HEK293 (cell line): ENCODE results near the gene PALS2.

Source experiments
- MYNN ChIP-seq: fragments of 450-650 bp; formaldehyde crosslinking; IDR thresholded peaks from 2 replicates; pipeline ENCODE4 v1.5.1; 2016; ENCODE audit warnings: missing biosample characterization, missing genetic modification characterization, borderline replicate concordance
- SCRT2 ChIP-seq: fragments of 450-650 bp; formaldehyde crosslinking; IDR thresholded peaks from 2 replicates; pipeline ENCODE4 v1.5.1; 2016; ENCODE audit warnings: missing biosample characterization, missing genetic modification characterization
- SP3 ChIP-seq: fragments of 450-650 bp; formaldehyde crosslinking; IDR thresholded peaks from 2 replicates; pipeline ENCODE4 v1.5.1; 2016; ENCODE audit warnings: missing biosample characterization, missing genetic modification characterization
- SP7 ChIP-seq: fragments of 450-650 bp; formaldehyde crosslinking; IDR thresholded peaks from 2 replicates; pipeline ENCODE4 v1.5.1; 2016; ENCODE audit warnings: missing biosample characterization, missing genetic modification characterization
- ZBTB8A ChIP-seq: fragments of 450-650 bp; formaldehyde crosslinking; IDR thresholded peaks from 2 replicates; pipeline ENCODE4 v1.5.1; 2016; ENCODE audit warnings: missing biosample characterization, missing genetic modification characterization
- ZFP69B ChIP-seq: fragments of 450-650 bp; formaldehyde crosslinking; IDR thresholded peaks from 2 replicates; pipeline ENCODE4 v1.5.1; 2016; ENCODE audit warnings: missing biosample characterization, missing genetic modification characterization
- ZIC2 ChIP-seq: fragments of 450-650 bp; formaldehyde crosslinking; IDR thresholded peaks from 2 replicates; pipeline ENCODE4 v1.5.1; 2016; ENCODE audit warnings: missing biosample characterization, missing genetic modification characterization
- ZNF214 ChIP-seq: fragments of 450-650 bp; formaldehyde crosslinking; IDR thresholded peaks from 2 replicates; pipeline ENCODE4 v1.5.1; 2017; ENCODE audit warnings: missing biosample characterization, mild to moderate bottlenecking, missing genetic modification characterization, borderline replicate concordance
- ZNF324 ChIP-seq: fragments of 450-650 bp; formaldehyde crosslinking; IDR thresholded peaks from 2 replicates; pipeline ENCODE4 v1.5.1; 2016; ENCODE audit warnings: missing biosample characterization, missing genetic modification characterization
- ZNF426 ChIP-seq: fragments of 450-650 bp; formaldehyde crosslinking; IDR thresholded peaks from 2 replicates; pipeline ENCODE4 v1.5.1; 2017; ENCODE audit warnings: missing biosample characterization, missing genetic modification characterization, mild to moderate bottlenecking, inconsistent platforms, moderate library complexity
- TF ChIP-seq, protein P1 (sequence below): fragments of 450-650 bp; formaldehyde crosslinking; conservative IDR thresholded peaks from 2 replicates; pipeline ENCODE4 v1.5.1; 2016; ENCODE audit warnings: low read depth, missing biosample characterization, missing genetic modification characterization
- TF ChIP-seq, protein P2 (sequence below): fragments of 450-650 bp; formaldehyde crosslinking; IDR thresholded peaks from 2 replicates; pipeline ENCODE4 v1.5.1; 2016; ENCODE audit warnings: missing biosample characterization, missing genetic modification characterization, low read depth
- TF ChIP-seq, protein P3 (sequence below): fragments of 450-650 bp; formaldehyde crosslinking; IDR thresholded peaks from 2 replicates; pipeline ENCODE4 v1.5.1; 2016; ENCODE audit warnings: missing biosample characterization, missing genetic modification characterization
- TF ChIP-seq, protein P4 (sequence below): fragments of 450-650 bp; formaldehyde crosslinking; IDR thresholded peaks from 2 replicates; pipeline ENCODE4 v1.5.1; 2016; ENCODE audit warnings: missing biosample characterization, missing genetic modification characterization

DNA sequence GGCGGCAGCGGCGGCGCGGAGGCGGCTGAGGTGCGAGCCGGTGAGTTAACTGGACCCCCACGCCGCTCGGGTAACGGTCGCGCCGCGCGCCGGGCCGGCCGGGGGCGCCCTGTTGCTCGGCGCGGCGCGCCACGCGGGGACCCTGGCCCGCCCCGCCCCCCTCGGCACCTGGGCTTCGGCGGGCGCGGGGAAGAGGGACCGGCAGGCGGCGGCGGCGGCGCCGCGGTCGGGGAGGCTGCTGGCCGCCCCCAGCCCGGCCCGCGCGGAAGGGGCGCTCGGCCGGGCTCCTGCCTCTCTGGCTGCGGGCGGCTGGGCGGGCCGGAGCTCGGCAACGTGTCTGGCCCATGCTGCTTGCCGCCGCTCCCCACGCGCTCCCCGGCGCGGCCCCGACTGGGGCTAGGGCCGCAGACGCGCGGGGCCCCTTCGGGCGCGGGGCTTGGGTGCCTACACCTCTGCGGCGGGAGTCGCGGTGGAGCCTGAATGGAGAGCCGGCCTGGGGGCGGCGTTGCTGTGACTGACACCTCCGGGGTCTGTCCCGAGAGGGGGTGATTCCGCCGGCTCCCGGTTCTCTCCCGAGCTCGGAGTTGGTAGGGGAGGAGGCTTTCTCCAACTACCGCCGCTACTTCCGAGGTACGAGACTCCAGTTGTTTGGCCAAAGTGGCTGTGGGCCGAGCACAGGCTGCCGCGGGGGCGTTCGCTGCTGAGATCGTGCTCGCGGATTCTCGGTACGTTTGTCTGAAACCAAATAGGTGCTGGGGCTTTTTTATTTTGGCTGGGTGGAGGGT is 494 bp downstream of the PALS2 start:
- TF ChIP-seq MYNN (tag by site-specific recombination) (no peak), ZIC2 (no peak), ZNF426 (tag by site-specific recombination) (no peak), ZNF324 (no peak), ZFP69B (tag by site-specific recombination) (no peak), SP3 (no peak), SP7 (tag by site-specific recombination) (no peak), SCRT2 (tag by site-specific recombination) (no peak), ZBTB8A (tag by site-specific recombination) (no peak), ZNF214 (no peak)
- TF ChIP-seq, protein P1, sequence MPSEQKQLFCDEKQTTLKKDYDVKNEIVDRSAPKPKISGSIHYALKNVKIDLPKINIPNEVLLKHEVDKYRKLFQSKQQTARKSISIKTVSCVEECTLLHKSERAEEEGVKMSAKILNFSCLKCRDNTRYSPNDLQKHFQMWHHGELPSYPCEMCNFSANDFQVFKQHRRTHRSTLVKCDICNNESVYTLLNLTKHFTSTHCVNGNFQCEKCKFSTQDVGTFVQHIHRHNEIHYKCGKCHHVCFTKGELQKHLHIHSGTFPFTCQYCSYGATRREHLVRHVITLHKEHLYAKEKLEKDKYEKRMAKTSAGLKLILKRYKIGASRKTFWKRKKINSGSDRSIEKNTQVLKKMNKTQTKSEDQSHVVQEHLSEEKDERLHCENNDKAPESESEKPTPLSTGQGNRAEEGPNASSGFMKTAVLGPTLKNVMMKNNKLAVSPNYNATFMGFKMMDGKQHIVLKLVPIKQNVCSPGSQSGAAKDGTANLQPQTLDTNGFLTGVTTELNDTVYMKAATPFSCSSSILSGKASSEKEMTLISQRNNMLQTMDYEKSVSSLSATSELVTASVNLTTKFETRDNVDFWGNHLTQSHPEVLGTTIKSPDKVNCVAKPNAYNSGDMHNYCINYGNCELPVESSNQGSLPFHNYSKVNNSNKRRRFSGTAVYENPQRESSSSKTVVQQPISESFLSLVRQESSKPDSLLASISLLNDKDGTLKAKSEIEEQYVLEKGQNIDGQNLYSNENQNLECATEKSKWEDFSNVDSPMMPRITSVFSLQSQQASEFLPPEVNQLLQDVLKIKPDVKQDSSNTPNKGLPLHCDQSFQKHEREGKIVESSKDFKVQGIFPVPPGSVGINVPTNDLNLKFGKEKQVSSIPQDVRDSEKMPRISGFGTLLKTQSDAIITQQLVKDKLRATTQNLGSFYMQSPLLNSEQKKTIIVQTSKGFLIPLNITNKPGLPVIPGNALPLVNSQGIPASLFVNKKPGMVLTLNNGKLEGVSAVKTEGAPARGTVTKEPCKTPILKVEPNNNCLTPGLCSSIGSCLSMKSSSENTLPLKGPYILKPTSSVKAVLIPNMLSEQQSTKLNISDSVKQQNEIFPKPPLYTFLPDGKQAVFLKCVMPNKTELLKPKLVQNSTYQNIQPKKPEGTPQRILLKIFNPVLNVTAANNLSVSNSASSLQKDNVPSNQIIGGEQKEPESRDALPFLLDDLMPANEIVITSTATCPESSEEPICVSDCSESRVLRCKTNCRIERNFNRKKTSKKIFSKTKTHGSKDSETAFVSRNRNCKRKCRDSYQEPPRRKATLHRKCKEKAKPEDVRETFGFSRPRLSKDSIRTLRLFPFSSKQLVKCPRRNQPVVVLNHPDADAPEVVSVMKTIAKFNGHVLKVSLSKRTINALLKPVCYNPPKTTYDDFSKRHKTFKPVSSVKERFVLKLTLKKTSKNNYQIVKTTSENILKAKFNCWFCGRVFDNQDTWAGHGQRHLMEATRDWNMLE (tag by site-specific recombination) = no peak
- TF ChIP-seq, protein P2, sequence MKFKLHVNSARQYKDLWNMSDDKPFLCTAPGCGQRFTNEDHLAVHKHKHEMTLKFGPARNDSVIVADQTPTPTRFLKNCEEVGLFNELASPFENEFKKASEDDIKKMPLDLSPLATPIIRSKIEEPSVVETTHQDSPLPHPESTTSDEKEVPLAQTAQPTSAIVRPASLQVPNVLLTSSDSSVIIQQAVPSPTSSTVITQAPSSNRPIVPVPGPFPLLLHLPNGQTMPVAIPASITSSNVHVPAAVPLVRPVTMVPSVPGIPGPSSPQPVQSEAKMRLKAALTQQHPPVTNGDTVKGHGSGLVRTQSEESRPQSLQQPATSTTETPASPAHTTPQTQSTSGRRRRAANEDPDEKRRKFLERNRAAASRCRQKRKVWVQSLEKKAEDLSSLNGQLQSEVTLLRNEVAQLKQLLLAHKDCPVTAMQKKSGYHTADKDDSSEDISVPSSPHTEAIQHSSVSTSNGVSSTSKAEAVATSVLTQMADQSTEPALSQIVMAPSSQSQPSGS = no peak
- TF ChIP-seq, protein P3, sequence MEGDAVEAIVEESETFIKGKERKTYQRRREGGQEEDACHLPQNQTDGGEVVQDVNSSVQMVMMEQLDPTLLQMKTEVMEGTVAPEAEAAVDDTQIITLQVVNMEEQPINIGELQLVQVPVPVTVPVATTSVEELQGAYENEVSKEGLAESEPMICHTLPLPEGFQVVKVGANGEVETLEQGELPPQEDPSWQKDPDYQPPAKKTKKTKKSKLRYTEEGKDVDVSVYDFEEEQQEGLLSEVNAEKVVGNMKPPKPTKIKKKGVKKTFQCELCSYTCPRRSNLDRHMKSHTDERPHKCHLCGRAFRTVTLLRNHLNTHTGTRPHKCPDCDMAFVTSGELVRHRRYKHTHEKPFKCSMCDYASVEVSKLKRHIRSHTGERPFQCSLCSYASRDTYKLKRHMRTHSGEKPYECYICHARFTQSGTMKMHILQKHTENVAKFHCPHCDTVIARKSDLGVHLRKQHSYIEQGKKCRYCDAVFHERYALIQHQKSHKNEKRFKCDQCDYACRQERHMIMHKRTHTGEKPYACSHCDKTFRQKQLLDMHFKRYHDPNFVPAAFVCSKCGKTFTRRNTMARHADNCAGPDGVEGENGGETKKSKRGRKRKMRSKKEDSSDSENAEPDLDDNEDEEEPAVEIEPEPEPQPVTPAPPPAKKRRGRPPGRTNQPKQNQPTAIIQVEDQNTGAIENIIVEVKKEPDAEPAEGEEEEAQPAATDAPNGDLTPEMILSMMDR (tag by site-specific recombination) = no peak
- TF ChIP-seq, protein P4, sequence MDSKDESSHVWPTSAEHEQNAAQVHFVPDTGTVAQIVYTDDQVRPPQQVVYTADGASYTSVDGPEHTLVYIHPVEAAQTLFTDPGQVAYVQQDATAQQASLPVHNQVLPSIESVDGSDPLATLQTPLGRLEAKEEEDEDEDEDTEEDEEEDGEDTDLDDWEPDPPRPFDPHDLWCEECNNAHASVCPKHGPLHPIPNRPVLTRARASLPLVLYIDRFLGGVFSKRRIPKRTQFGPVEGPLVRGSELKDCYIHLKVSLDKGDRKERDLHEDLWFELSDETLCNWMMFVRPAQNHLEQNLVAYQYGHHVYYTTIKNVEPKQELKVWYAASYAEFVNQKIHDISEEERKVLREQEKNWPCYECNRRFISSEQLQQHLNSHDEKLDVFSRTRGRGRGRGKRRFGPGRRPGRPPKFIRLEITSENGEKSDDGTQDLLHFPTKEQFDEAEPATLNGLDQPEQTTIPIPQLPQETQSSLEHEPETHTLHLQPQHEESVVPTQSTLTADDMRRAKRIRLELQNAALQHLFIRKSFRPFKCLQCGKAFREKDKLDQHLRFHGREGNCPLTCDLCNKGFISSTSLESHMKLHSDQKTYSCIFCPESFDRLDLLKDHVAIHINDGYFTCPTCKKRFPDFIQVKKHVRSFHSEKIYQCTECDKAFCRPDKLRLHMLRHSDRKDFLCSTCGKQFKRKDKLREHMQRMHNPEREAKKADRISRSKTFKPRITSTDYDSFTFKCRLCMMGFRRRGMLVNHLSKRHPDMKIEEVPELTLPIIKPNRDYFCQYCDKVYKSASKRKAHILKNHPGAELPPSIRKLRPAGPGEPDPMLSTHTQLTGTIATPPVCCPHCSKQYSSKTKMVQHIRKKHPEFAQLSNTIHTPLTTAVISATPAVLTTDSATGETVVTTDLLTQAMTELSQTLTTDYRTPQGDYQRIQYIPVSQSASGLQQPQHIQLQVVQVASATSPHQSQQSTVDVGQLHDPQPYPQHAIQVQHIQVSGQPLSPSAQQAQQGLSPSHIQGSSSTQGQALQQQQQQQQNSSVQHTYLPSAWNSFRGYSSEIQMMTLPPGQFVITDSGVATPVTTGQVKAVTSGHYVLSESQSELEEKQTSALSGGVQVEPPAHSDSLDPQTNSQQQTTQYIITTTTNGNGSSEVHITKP (tag by site-specific recombination) = no peak
